Muscle layer of duodenum (tissue), 2 donors: ENCODE data around the gene ACO1.
"Not testable (repeated sequence)": the region's sequence is repeated elsewhere in the genome, so short reads cannot be mapped to it uniquely, and the experiment has no call there.

Experiments
- H3K27ac ChIP-seq: one replicate; pipeline ENCODE4 v1.7.0; 2013; ENCODE audit warnings: mild to moderate bottlenecking, low read length
- H3K27me3 ChIP-seq: one replicate; pipeline ENCODE4 v1.7.0; 2013; ENCODE audit warnings: low read depth, mild to moderate bottlenecking, control low read depth, low read length
- H3K36me3 ChIP-seq, 2 donors: one replicate each; pipeline ENCODE4 v1.7.0; 2013; ENCODE audit warnings: low read length in 2 of 2, control low read depth in 1 of 2, mild to moderate bottlenecking in 1 of 2; ENCODE audit not compliant: insufficient read depth in 2 of 2, control insufficient read depth in 1 of 2
- H3K4me1 ChIP-seq, 2 donors: one replicate each; pipeline ENCODE4 v1.7.0; 2013; ENCODE audit warnings: low read length in 2 of 2, mild to moderate bottlenecking in 2 of 2, control low read depth in 1 of 2, moderate library complexity in 1 of 2; ENCODE audit not compliant: insufficient read depth in 2 of 2, control insufficient read depth in 1 of 2
- H3K4me3 ChIP-seq, 2 donors: one replicate each; pipeline ENCODE4 v1.7.0; 2013; ENCODE audit warnings: low read length in 2 of 2, low read depth in 1 of 2, mild to moderate bottlenecking in 1 of 2
- H3K9me3 ChIP-seq, 2 donors: one replicate each; pipeline ENCODE4 v1.7.0; 2013; ENCODE audit warnings: low read length in 2 of 2, control low read depth in 1 of 2, mild to moderate bottlenecking in 1 of 2; ENCODE audit not compliant: control insufficient read depth in 1 of 2
- donor health status: healthy.

The ACO1 gene

GRCh38 chr9:32351845-32352244 lies 32.6 kb upstream of the ACO1 start:
- no peaks in the 10 kb centered on the region for H3K27me3 ChIP-seq
- no peak overlapping the region for H3K4me3 ChIP-seq
- H3K4me1 ChIP-seq = peaks cover 0 to 13% of the 10 kb centered on the region in 2 donors
- no peaks in the 10 kb centered on the region for H3K36me3 ChIP-seq
- H3K9me3 ChIP-seq = no peaks in the 10 kb centered on the region
- no peak overlapping the region for H3K27ac ChIP-seq

- H3K4me3 ChIP-seq = not testable (repeated sequence)
Measured at GRCh38 chr9:32353476-32353875, 31.0 kb upstream of the ACO1 start.

GRCh38 chr9:32359452-32359851 lies 25.0 kb upstream of the ACO1 start:
- Histone ChIP-seq H3K27me3 (no peaks in the 10 kb centered on the region), H3K9me3 (no peaks in the 10 kb centered on the region), H3K27ac (no peak overlapping the region), H3K4me3 (no peak overlapping the region), H3K36me3 (no peaks in the 10 kb centered on the region), H3K4me1 (no peaks in the 10 kb centered on the region)

More at GRCh38 chr9:32353476-32353875, 31.0 kb upstream of the ACO1 start:
- H3K36me3 ChIP-seq, H3K27me3 ChIP-seq, H3K4me1 ChIP-seq, H3K27ac ChIP-seq, H3K9me3 ChIP-seq: not testable (repeated sequence)

GRCh38 chr9:32360983-32361673 lies 23.3 kb upstream of the ACO1 start:
- Histone ChIP-seq H3K9me3 (no peaks in the 10 kb centered on the region), H3K4me1 (no peaks in the 10 kb centered on the region), H3K4me3 (no peak overlapping the region)

GRCh38 chr9:32371279-32371678 lies 13.2 kb upstream of the ACO1 start:
- Histone ChIP-seq H3K9me3 (peaks cover 0 to 3% of the 10 kb centered on the region in 2 donors), H3K4me3 (no peak overlapping the region), H3K4me1 (no peaks in the 10 kb centered on the region), H3K27me3 (no peaks in the 10 kb centered on the region), H3K36me3 (no peaks in the 10 kb centered on the region), H3K27ac (no peak overlapping the region)

More at GRCh38 chr9:32360983-32361673, 23.3 kb upstream of the ACO1 start:
- no peaks in the 10 kb centered on the region for H3K36me3 ChIP-seq
- no peaks in the 10 kb centered on the region for H3K27me3 ChIP-seq
- no peak overlapping the region for H3K27ac ChIP-seq

GRCh38 chr9:32371679-32372078 lies 12.8 kb upstream of the ACO1 start:
- no peak overlapping the region for H3K27ac ChIP-seq
- no peaks in the 10 kb centered on the region for H3K27me3 ChIP-seq
- H3K36me3 ChIP-seq = no peaks in the 10 kb centered on the region
- H3K9me3 ChIP-seq = peaks cover 0 to 3% of the 10 kb centered on the region in 2 donors
- no peaks in the 10 kb centered on the region for H3K4me1 ChIP-seq
- H3K4me3 ChIP-seq = no peak overlapping the region

- Histone ChIP-seq H3K4me3 (no peak overlapping the region), H3K27ac (no peak overlapping the region)
Measured at GRCh38 chr9:32376285-32376684, 8.2 kb upstream of the ACO1 start.

GRCh38 chr9:32378496-32378895 lies 5.9 kb upstream of the ACO1 start:
- Histone ChIP-seq H3K4me3 (peak overlapping the region in 1 of 2 donors; percentile 8), H3K27me3 (no peaks in the 10 kb centered on the region), H3K27ac (no peak overlapping the region), H3K9me3 (no peaks in the 10 kb centered on the region), H3K36me3 (no peaks in the 10 kb centered on the region), H3K4me1 (peaks cover 0 to 10% of the 10 kb centered on the region in 2 donors)

More at GRCh38 chr9:32376285-32376684, 8.2 kb upstream of the ACO1 start:
- no peaks in the 10 kb centered on the region for H3K36me3 ChIP-seq
- no peaks in the 10 kb centered on the region for H3K9me3 ChIP-seq
- H3K4me1 ChIP-seq = peaks cover 0 to 10% of the 10 kb centered on the region in 2 donors
- H3K27me3 ChIP-seq = no peaks in the 10 kb centered on the region

- H3K9me3 ChIP-seq = no peaks in the 10 kb centered on the region
- no peaks in the 10 kb centered on the region for H3K27me3 ChIP-seq
Measured at GRCh38 chr9:32378993-32379729, 5.3 kb upstream of the ACO1 start.

GRCh38 chr9:32380944-32381343 lies 3.5 kb upstream of the ACO1 start:
- Histone ChIP-seq H3K9me3 (no peaks in the 10 kb centered on the region), H3K27ac (no peak overlapping the region), H3K27me3 (no peaks in the 10 kb centered on the region), H3K36me3 (no peaks in the 10 kb centered on the region), H3K4me1 (peaks cover 2 to 20% of the 10 kb centered on the region in 2 donors), H3K4me3 (no peak overlapping the region)

More at GRCh38 chr9:32378993-32379729, 5.3 kb upstream of the ACO1 start:
- Histone ChIP-seq H3K4me1 (peaks cover 0 to 14% of the 10 kb centered on the region in 2 donors), H3K4me3 (peak overlapping the region in 1 of 2 donors; percentile 8), H3K36me3 (no peaks in the 10 kb centered on the region), H3K27ac (no peak overlapping the region)

GRCh38 chr9:32382565-32383320 lies 1.7 kb upstream of the ACO1 start:
- Histone ChIP-seq H3K27me3 (no peaks in the 10 kb centered on the region), H3K9me3 (no peaks in the 10 kb centered on the region), H3K27ac (no peak overlapping the region), H3K36me3 (no peaks in the 10 kb centered on the region), H3K4me3 (no peak overlapping the region), H3K4me1 (peaks cover 4 to 29% of the 10 kb centered on the region in 2 donors)
